ENCODE measurements around the gene BAIAP3.

- no peak for TF ChIP-seq CTCF (IDR thresholded peaks at IDR 0.05; ENCODE audit: extremely low read depth in 1 of 2, insufficient read depth in 1 of 2, low read depth in 1 of 2, low read length in 2 of 2)
- no peak for TF ChIP-seq JUN (IDR thresholded peaks at IDR 0.05; ENCODE audit: borderline replicate concordance, insufficient read depth, insufficient read length, low read depth)
- TF ChIP-seq POLR2AphosphoS5 (IDR thresholded peaks at IDR 0.05; ENCODE audit: insufficient read depth, low read depth, low read length): no peak
- TF ChIP-seq EZH2 (IDR thresholded peaks at IDR 0.05; ENCODE audit: borderline replicate concordance, low read depth, low read length, severe bottlenecking): no peak
- no peak for TF ChIP-seq POLR2A (IDR thresholded peaks at IDR 0.05; ENCODE audit: low read depth, low read length)
Measured at GRCh38 chr16:1325261-1325660, 8.2 kb upstream of the BAIAP3 start.
